GM18858 (cell line): Measurements from ENCODE around the gene RPL31.
A peak's percentile ranks its signal among the peaks of the same experiment; 100 is the strongest.

Experiments
- ATAC-seq: cut with Tn5 transposase; IDR thresholded peaks from one replicate; pipeline ENCODE4 v1.9.1; 2021; ENCODE audit not compliant: unreplicated experiment

Gene RPL31

DNA sequence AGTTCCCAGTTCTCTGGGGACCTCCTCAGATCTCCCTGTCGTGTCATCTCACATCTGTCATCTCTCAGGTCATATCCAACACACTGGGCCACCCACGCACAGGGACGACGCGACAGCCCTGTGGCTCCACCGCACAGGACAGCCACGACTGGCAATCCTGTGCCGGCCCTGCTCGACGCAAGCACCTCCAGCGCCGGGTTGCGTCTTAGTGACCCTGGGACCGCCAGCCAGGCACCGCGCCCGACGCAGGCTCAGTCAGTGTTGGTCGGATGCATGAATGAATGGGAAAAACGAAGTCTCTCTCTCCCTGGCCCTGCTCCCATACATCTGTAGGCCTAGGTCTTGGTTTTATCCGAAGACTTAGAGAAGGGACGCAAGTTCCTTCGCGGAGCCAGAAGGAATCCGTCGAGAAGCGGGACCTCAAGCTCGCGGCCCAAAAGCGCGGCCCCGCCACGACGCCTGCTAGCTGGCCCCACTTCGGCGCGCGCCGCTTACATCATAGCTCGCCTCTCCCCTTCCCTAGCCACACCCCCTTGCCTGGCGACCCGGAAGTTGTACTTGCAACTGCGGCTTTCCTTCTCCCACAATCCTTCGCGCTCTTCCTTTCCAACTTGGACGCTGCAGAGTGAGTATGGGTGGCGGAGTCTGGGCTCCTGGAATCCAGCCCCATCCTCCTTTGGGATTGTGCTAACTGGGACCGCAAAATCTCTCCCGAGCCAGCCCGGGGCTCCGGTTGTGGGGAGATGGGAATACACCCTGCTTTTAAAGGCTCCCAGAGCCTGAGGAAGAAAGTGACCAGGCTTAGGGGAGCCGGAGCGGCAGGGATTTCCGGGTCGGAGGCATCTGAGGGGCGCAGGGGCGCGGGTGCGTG, at the start of gene RPL31:
TSS of gene RPL31 (plus strand) at position 599 of the 871 bp plus-strand sequence. CDS start 413 bp downstream, outside the sequence.
- ATAC-seq, result peak; percentile 94

DNA sequence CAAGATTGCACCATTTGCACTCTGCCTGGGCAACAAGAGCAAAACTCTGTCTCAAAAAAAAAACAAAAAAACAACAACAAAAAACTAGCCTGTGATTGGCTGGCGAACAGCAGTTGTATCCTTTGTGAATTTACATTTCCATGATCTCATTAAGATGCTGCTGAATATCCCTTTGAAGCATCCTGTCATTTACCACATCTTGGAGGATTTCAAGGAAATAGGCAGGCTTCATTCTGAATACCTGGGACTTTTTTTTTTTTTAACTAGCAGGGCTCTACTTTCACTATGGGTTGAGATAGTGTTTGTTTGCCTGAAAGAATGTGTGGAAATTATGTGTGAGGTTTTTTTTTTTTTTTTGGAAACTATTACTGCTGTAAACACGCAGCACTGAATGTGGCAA, 49.6 kb upstream of the RPL31 start:
- no peak for ATAC-seq

DNA sequence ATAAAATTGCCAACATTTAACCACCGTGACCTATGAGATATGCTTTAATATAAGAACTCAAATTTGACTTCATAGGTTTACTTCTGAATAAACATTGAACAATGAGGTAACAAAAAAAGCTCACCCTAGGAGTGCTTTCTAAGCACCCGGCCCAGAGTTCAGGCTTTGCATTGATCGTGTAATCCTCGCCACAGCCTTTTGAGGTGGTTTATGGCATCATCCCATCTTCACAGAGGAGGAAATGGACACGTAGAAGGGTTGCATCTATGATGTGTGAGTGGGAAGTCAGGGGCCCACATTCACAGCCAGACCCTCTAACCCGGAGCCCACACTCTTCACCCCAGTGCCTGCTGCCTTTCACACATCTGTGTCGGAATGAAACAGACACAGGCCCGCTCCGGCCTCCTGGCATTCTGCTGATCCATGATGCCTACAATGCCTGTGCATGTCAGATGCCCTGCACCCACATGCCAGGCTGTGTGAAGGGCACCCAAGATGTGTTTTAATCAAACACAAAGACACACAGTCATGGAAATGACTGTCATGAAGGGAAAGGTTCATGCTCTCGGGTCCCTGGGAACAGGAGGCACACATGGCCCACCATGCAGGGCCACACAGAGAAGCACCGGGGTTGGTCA, 48.6 kb upstream of the RPL31 start:
- ATAC-seq, result no peak

GRCh38 chr2:100954044-100954420, 48.1 kb upstream of the RPL31 start:
- no peak for ATAC-seq

DNA sequence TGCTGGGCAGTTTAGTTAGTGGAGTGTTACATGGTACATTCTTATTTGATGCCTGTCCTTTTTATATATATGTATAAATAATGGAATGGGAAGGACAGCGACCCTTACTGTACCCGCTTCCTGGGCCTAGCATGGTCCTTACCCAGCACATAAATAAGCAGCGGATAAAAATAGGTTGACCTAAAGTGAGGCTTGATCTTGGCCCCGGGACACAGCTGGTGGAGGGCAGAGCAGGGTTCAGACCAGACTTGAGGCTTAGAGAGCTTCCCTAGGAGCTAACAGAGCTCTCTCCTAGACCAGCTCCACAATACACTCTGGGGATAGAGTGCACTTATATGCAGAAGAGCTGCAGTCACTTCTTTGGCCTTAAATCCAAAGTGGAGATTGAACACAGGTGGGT, 46.9 kb upstream of the RPL31 start:
- no peak for ATAC-seq

- no peak for ATAC-seq
Measured at GRCh38 chr2:100956081-100956480, 46.0 kb upstream of the RPL31 start.

- ATAC-seq, result no peak
Measured at GRCh38 chr2:100957996-100958653, 44.0 kb upstream of the RPL31 start.

DNA sequence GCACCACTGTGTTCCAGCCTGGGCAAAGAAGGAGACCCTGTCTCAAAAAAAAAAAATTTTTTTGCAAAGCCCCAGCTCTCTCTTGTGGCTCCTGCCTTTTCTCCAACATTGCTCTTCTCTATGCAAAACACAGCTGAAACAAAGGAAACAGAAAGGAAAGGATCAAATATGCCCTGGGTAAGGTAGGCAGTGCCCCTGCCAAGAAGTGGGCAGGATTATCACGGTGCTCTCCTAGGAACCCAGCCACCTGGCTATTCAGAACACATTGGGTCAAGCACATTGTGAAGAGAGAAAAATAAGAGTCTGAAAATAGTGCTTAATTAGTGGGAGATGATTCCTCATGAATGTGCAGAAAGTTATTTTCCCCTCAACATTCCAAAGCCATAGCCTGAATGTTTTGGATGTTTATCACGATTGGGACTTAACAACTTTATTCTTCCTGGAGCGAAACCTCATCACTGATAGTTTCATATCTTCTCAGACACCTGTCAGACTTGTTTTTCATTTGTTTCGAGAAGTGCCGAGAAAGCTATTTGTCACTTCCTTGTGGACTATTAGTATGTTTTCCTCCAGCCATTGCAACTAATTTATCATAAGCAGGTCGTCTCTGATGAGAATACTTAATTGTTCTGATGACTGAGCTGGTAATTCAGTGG, 42.7 kb upstream of the RPL31 start:
- no peak for ATAC-seq

DNA sequence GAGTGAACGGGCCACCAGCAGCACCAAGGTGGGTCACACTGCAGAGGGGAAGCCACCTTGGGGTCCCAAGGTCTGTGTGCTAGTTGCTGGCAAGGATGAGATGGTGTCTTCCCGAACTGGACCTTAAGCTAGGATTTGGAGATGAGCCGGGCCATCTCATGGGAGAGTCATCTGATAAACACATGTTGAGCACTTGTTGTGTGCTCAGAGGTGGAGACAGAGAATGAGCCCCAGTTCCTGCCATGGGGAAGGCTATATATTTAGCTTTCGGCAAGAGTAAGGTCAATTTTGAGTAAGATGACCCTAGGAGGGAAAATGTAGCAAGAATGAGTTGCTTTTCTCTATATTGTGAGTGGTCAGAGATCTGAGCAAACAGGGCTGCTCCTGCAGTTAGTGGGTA, 41.4 kb upstream of the RPL31 start:
- ATAC-seq, result no peak

DNA sequence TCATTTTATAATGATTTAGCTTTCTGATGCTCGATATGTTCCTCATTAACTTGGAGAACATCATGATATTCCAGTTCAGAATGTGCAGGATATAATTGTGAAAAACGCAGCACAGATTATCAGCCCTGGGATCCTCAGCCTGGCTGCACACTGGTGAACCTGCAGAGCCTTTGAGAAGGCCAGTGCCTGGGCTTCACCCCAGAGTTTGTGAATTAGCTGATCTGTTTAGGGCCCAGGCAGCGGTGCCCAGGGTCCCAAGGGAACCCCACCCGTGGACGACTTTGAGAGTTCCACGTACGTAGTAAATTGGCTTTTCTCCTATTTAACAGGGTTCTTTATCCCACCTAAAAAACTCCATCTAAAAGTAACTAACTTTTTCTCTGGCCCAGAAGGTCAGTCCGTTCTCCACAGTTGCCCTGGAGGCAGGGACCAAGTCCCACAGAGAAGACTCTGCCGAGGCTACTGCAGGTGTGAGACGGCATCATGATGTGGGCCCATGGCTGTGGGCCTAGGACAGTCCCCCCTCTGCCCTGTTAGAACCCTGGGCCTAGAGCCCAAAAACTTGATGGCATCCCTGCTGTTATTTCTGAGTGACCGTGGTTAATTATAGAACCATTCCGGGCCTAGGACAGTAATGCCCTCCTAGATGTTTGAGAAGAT, 39.6 kb upstream of the RPL31 start:
- no peak for ATAC-seq

- ATAC-seq, result no peak
Measured at GRCh38 chr2:100963026-100963375, 39.1 kb upstream of the RPL31 start.

GRCh38 chr2:100964222-100964621, 37.9 kb upstream of the RPL31 start:
- ATAC-seq, result no peak

GRCh38 chr2:100964681-100965169, 37.4 kb upstream of the RPL31 start:
- ATAC-seq, result no peak

GRCh38 chr2:100965596-100965995, 36.5 kb upstream of the RPL31 start:
- ATAC-seq, result no peak

DNA sequence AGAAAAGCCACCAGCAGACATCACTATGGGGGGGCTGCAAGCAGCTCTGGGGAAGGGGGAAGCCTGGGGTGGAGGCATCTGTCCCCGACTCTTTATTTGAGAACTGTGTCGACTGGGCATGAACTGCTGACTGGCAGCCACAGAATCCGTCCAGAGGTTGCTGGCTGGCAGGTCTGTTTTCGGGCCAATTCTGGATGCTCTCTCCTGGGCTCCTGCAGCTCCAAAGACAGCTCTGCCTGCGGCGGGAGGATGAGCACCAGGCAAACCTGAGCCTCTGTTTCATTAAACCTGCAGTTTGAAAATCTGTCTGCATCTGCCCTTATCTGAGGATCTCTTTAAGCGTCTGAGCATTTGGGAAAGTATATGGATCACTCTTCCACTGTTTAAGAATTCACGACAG, 34.4 kb upstream of the RPL31 start:
- no peak for ATAC-seq

GRCh38 chr2:100968146-100969145, 33.6 kb upstream of the RPL31 start:
- ATAC-seq, result no peak

GRCh38 chr2:100969998-100970397, 32.1 kb upstream of the RPL31 start:
- no peak for ATAC-seq

GRCh38 chr2:100971221-100971620, 30.9 kb upstream of the RPL31 start:
- ATAC-seq, result no peak

DNA sequence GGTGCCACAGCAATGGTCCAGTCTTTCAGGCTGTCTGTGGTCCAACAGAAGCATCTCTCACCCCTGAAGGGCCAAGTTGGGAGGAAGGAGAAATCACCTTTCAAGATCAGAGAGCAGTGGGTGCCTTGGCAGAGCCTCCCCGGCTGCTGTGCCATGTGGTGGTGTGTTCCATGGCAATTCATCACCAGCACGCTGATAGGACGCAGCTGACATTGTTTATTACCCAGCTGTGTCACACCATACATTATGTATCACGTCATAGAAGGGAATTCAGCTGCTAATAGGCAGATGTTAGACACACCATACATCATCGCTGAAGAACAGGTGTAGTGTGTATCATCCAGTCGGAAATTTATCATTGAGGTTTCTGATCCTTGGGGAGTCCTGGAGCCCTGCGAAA, 29.6 kb upstream of the RPL31 start:
- no peak for ATAC-seq
